Pons (tissue), 1 donor: ENCODE measurements around the gene SIGLEC1.

Experiments used
- DNase-seq: peaks from one replicate; pipeline ENCODE4 v3.0.0-alpha.2; 2016; ENCODE audit warnings: low spot score

Gene SIGLEC1

DNA sequence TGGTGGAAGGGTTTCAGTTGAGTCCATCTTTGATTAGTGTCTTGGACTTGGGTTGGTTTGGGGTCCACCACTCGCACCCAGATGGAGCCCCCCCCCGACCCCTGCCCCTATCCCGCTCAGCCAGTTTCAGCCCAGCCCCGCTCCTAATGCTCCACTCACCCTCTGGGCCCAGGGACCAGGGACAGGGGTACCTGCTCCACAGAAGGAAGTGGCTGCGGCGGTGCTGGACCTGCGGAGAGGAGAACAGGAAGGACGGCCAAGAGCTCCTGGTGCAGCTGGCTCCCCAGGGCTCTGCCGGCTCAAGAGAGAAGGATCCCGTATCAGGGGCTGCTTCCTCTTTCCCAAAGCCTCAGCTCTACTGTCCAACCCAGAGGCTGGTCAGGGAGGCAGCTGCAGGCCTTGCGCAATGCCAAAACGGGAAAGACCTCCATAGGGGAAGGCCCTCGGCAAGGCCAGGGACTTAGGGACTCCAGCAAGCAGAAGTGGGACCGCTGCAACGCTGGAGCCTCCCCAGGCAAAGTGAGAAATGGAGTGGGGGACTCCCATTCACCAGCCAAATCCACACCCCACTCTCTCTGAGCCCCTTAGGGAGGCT, at the start of gene SIGLEC1:
Gene SIGLEC1, minus strand, starts transcription at position 322 of the 595 bp plus-strand sequence. CDS start 5,472 bp downstream, outside the sequence.
- peak; percentile 67 for DNase-seq

DNA sequence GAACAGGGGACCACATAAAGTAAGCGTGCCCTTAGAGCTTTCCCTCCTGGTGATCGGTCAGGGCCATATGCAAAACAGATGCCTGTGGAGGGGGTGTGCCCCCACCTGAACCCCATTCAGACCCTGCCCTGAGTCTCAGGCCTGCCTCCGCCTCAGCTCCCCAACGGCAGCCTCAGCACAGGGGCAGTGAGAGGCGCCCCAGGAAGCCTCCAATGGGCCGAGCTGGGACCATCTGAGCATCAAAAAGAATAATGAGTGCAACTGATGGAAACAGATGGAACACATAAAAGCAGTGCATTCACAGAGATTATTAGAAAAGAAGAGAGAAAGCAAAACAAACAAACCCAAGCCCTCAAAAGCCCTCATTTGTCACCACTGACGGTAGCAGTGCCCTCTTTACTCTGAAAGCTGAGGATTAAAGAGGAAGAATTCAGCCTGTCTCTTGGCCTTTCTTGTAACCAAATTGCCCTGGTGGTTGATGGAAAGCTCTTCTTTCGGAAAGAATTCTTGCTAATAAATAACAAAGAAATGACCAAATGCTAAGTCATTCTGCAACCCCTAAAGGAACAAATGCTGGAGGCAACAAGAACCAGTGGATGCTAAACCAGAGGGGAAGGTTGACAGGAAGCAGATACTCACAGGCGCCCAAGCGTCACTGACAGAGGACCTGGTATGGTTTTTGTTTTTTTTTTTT, 48.4 kb upstream of the SIGLEC1 start:
- no peak for DNase-seq

DNA sequence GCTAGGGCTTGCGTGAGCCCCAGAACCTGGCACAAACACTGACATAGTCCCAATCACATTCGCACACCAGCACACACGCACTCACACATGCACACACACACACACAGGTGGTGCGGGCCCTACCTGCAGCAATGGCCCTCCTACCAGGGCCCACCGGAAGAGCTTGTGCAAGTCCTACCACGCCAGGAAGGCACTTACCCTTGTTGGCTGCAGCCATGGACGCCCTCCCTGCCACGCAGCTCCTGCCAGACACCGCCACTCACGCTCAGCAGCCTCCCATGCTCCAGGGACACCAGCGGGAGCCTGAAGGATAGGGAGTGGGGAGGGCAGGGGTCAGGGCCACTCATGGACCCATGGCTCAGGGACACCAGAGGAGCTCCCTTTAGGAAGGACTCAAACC, 47.5 kb upstream of the SIGLEC1 start:
- DNase-seq: no peak

DNA sequence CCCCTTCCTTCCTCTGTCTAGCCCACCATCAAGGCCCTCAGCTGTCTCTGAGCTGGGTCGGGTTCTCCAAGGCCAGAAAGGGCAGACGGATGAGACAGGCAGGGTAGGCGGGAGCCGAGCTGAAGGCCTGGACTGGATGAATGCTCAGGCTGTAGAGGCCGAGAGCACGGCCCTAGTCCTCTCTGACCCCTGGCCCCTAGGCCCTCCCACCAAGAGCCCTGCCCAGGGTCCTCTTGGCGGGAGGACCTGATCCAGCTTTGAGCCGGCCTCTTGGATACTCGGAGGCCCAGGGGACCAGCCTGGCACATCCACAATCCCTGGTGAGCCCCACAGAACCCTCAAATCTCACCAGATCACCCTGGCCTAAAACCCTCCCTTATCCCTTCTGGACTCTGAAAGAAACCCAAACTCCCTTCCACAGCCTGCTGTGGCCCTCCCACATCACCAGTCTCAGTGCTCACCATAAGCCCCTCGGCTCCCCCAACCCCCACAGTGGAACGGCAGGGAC, 47.0 kb upstream of the SIGLEC1 start:
- DNase-seq: no peak

DNA sequence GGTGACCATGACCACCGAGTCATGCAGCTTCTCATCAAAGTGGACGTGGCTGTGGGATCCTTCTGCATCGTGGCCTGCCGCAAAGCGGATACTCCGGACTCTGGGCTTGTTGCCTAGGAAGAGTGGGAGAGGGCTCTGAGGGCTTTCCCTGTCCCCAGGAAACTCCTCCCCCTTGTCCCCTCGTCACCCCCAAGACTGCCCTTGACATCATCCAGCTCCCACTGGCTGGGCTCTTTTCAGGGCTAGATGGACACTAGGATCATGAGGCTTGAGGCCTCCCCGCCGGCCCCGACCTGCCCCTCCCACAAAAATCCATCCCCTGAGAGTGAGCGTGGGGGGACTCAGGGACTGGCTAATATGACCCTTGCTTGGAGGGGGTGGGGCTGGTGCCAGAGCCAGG, 46.2 kb upstream of the SIGLEC1 start:
- no peak for DNase-seq

DNA sequence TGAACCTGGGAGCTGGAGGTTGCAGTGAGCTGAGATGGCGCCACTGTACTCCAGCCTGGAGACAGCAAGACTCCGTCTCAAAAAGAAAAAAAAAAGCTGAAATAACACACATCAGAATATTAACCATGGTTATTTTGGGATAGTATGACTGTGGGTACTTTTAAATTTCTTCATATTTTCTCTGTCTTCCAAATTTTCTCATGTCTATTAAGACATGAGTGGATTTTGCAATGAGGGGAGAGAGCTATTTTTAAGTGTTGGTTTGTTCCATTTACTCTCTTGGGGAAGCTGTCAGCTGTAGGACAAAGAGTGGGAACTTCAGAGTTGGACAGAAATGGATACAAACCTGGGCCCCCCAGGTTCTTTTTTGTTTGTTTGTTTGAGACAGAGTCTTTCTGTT, 44.9 kb upstream of the SIGLEC1 start:
- no peak for DNase-seq

DNA sequence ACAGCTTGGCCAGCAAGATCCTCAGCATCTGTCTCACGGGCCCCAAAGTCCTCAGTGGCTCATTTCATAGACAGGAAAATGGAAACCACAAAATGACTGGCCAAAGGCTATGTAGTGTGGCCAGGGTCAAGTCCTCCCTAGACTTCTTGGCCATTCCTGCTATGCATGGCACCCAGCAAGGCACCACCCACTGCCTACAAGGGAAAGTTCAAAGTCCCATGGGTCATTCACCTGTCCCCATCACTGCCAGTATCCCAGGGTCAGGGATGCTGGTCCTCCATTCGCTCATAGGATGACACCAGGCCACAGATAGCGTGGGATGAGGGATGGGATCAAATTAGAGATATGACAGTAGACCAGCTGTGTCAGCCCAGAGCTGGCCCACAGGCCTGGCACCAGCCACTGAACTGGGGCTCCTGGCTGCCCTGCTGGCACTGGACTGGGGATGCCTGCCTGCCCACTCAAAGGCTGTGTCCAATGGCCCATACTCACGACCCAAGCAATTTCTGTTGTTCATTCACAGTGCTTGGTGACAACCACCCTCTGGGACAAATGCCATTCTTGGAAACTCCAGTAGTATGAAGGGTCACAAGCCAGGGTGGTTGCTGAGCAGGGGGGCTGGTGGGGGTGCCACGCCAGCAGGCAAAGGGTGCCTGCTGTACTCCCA, 43.5 kb upstream of the SIGLEC1 start:
- no peak for DNase-seq

DNA sequence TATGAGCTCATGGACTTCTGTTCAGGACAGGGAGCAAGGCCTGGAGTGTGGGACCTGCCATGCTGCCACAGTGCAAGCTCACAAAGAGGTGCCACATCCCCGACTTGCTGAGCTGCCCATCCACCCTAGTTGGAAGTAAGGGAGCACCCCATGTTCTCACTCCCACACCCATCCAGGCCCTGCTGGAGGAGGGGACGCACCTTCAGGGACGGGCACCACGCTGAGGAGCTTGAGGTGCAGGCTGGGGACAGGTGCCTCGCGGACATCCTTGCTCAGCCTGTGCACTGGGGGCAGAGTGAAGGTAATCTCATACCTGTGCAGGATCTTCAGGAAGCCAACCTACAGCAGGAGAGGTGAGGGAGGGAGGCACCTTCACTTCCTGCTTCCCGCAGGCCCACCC, 42.9 kb upstream of the SIGLEC1 start:
- DNase-seq: no peak

DNA sequence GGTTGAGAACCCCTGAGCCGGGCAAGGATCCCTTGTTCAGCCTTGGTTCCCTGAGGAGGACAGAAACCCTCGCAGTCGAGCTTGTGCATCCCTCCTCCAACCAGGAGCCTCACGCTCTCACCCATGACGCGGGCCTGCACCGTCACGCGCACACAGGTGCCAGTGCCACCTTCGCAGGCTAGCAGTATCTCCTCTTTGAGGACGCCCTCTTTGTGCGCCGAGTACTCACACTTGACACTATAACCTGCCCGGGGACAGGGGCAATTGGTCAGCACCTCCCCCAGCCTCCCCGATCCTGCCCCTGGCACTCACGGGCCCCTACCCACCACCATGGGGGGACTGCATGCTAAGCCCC, 41.9 kb upstream of the SIGLEC1 start:
- no peak for DNase-seq

DNA sequence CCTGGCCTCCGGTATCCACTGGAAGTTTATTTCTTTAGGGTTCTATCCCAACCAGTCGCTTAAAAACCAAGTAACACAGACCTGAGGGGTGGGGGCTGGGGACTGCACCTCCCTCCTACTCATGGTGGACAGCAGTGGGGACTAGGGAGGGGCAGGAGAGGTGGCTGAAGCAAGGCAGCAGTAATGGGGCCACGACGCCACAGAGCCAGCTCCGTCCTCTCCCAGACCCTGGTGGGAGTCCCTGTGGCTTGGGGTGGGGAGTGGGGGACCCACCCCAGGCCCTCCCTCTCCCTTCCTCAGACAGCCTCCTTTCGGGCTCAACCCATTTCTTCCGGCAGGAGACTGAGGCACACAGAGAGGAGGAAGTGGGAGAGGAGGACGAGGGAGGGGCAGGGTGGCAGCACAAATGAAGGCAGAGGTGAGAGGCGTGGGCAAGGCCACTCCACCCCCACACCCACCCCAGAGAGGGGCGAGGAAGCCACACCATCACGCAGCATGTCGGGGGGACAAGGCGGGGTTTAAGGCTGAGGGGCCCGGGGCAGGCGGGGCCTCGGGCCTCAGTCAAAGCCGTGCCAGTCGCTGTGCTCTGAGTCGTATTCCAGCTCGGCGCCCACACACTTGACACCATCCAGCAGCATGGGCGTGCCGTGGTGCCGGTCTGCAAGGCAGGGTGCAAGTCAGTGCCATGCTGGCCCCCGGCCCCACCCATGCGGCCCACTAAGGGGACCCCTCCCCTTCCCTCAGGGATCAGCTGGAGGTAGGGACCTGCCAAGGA, 41.3 kb upstream of the SIGLEC1 start:
- DNase-seq: no peak

DNA sequence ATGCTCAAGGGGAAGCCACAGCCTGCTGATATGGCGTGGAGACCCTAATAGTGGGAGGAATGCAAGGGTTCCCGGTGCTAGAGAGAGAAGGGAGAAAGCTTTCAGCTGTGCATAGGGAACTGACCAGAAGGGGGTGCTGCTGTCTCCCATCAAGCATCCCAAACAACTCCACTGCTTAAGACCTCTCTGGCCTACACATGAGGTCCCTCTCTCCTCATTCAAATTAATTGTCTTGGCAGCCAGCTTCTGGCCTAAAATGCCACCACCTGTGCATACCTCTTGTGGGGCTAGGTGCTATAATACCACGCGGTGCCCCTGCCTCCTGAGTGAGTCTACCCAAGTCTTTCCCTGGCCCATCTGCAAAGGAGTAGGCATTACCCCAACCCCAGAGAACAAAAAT, 40.7 kb upstream of the SIGLEC1 start:
- DNase-seq: peak; percentile 73

DNA sequence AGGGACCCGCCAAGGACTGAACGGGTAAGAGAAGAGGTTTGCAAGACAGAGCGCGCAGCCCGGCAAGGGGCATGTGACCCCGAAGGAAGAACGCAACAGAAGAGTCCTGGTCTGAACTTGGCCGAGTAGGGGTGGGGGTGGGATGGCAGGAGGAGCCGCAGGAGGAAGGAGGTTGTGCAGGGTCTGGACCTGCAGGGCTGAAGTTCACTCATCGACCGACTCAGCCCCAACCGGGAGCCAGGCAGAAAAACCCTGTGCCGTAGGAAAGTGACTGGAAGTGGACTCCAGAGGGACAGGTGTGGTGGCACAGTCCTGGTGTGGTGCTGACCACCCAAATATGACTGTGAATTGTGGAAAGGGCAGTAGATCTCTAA, 40.0 kb upstream of the SIGLEC1 start:
- DNase-seq: no peak

DNA sequence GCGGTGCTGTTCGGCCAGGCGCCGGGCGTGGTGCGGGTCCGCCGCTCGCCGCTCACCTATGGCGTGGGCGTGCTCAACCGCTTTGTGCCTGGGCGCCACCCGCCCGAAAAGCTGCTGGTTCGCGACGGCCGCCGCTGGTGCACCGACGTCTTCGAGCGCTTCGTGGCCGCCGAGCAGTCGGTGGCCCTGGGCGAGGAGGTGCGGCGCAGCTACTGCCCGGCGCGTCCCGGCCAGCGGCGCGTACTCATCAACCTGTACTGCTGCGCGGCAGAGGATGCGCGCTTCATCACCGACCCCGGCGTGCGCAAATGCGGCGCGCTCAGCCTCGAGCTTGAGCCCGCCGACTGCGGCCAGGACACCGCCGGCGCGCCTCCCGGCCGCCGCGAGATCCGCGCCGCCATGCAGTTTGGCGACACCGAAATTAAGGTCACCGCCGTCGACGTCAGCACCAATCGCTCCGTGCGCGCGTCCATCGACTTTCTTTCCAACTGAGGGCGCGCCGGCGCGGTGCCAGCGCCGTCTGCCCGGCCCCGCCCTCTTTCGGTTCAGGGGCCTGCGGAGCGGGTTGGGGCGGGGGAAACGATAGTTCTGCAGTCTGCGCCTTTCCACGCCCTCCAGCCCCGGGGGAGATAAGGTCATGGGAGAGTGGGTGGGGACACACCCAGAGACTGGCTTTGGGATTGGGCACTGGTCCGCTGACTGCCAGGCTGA, 39.4 kb upstream of the SIGLEC1 start:
- peak; percentile 27 for DNase-seq

DNA sequence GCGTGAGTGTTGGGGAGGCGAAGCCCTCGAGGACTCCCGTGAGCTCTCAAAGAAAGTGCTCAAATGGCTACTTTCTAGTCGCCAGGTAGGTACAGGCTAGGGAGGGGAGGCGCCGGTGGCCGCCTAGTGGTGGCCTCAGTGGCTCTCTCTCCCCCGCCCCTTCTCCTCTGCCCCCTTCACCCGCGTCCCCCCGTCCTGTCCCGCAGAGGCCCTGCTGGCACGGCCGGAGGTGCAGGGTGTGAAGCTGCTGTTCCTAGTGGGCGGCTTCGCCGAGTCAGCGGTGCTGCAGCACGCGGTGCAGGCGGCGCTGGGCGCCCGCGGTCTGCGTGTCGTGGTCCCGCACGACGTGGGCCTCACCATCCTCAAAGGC, 38.9 kb upstream of the SIGLEC1 start:
- no peak for DNase-seq

DNA sequence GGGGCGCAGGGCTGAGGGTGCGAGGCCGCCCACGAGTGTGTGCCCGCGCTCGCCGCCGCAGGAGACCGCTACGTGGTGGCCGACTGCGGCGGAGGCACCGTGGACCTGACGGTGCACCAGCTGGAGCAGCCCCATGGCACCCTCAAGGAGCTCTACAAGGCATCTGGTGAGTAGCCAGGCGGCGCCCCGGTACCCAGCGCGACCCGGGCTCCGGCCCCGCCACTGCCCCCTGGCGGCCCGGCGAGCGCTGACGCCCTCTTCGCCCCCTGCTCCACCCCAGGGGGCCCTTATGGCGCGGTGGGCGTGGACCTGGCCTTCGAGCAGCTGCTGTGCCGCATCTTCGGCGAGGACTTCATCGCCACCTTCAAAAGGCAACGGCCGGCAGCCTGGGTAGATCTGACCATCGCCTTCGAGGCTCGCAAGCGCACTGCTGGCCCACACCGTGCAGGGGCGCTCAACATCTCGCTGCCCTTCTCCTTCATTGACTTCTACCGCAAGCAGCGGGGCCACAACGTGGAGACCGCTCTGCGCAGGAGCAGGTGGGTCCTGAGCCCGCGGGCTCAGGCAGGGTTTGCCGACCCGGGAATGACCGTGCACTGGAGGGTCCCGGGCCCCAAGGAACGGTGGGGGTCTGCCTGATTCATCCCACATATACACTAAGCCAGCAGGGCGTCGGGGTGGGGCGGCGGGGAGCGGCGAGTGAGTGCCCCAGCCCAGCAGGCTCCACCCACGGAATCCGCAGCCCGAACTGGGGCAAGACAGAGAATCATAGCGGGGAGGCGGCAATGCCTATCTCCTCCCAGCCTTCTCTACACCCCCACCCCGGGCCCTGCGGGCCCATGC, 37.5 kb upstream of the SIGLEC1 start:
- no peak for DNase-seq

DNA sequence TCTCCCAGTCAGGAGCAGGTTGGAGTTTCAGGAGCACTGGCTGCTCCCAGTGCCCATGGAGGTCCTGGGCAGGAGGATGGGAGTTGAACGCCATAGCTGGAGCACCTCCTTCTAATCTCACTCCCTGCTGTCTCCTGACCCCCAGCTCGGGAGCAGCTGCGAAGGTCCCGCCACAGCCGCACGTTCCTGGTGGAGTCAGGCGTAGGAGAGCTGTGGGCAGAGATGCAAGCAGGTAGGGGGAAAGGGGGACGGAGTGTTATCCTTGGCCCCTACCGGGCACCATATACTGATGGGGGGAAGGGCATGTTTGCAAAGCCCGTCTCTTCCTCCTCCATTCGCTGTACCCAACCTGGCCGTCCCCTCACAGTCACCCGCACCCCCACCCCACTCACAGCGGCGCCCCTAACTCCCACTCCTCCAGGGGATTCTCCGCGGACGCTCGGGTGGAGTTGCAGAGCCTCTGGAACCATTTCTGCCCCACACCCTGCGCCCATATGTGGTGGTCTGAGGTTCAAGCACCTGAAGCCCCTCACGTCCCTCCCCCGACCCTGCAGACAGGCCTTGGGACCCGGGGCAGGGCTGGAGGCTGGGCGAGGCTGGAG, 36.8 kb upstream of the SIGLEC1 start:
- no peak for DNase-seq

DNA sequence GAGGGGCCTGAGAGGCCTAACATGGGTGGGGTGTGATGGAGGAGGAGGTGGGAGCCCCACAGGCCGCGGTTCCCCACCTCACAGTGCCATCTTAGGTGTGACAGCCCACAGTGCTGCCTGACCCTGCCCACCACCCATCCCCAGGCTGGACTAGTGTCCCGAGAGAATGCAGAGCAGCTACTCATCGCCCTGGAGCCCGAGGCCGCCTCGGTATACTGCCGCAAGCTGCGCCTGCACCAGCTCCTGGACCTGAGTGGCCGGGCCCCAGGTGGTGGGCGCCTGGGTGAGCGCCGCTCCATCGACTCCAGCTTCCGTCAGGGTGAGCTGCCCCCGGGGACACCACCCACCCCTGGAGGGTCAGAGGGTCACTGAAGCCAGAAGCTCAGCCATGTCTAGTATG, 35.7 kb upstream of the SIGLEC1 start:
- no peak for DNase-seq

DNA sequence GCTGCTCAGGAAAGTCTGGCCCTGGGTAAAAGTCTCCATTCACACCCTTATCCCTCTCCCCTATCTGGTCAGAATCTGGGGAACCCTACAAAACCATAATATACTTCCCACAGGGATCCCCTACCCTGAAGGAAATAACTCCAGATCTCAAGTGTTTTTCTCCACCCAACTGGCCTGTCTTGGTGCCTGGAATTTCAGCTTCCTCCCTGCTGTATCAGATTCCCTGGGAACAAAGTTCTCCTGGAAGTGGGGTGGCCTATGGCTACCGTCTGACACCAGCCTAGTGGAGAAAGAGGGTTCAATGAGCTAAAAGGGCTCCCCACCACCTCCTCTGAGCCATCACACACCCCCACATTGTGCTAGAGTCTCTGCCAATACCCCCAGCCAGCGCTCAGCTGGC, 35.1 kb upstream of the SIGLEC1 start:
- DNase-seq: no peak

DNA sequence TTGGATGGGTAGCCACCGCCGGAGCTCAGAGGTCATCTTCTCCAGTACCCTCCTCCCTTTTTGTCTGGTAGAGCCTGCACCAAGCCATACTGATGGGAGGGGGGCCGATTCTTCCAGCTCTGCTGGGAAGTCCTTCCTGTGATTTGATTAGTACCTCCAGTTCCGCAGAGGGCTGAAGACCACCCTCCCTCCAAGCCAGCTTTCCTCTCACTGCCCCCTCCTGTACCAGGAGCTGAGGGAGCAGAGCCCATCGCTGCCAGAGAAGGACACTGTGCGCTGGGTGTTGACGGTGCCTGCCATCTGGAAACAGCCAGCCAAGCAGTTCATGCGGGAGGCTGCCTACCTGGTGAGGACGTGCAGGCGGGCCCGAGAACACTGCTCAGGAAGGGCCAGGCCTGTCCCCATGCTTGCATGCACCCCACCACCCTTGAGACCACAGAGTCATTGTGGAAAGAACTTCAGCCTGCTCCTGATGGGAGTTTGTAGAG, 33.3 kb upstream of the SIGLEC1 start:
- DNase-seq: no peak
